Stimulated activated CD4-positive, alpha-beta T cell treated with anti-CD3 and anti-CD28 coated beads, TNF-alpha, amount 100 ng/mL, for 4 hours (primary cell): Measurements from ENCODE around the gene MMP17.

Experiments used
- DNase-seq, 3 experiments: peaks; one replicate each; pipeline ENCODE4 v3.0.0-alpha.2; 2020; ENCODE audit warnings: low read depth in 3 of 3

Gene MMP17

GRCh38 chr12:131850856-131851559 is 22.8 kb downstream of the MMP17 start:
- no peak for DNase-seq

GRCh38 chr12:131851741-131852550 is 23.8 kb downstream of the MMP17 start:
- DNase-seq: no peak

- no peak for DNase-seq
These were observed 24.5 kb downstream of the MMP17 start for GRCh38 chr12:131852551-131853299.

- DNase-seq: no peak
These were observed 25.9 kb downstream of the MMP17 start for GRCh38 chr12:131853832-131854797.

GRCh38 chr12:131854861-131855476 is 26.8 kb downstream of the MMP17 start:
- no peak for DNase-seq

GRCh38 chr12:131855521-131856142 is 27.4 kb downstream of the MMP17 start:
- no peak for DNase-seq

- no peak for DNase-seq
These were observed 28.3 kb downstream of the MMP17 start for GRCh38 chr12:131856366-131857097.

GRCh38 chr12:131857908-131858850 is 30.0 kb downstream of the MMP17 start:
- no peak for DNase-seq

GRCh38 chr12:131860472-131861260 is 32.5 kb downstream of the MMP17 start:
- no peak for DNase-seq

GRCh38 chr12:131861261-131862083 is 33.3 kb downstream of the MMP17 start:
- no peak for DNase-seq

- no peak for DNase-seq
These were observed 33.9 kb downstream of the MMP17 start for GRCh38 chr12:131862084-131862441.

- no peak for DNase-seq
These were observed 34.4 kb downstream of the MMP17 start for GRCh38 chr12:131862600-131862993.

GRCh38 chr12:131862994-131863710 is 35.0 kb downstream of the MMP17 start:
- no peak for DNase-seq

- DNase-seq: no peak
These were observed 35.7 kb downstream of the MMP17 start for GRCh38 chr12:131863711-131864396.

- DNase-seq: no peak
These were observed 36.3 kb downstream of the MMP17 start for GRCh38 chr12:131864469-131864868.
